Osteoblast (primary cell): ENCODE data around the gene BRCA1. TPM values are rescaled to one million over a fixed set of nuclear protein-coding genes. Genes with fewer than 3 reads are reported as not detected.
"Not testable (repeated sequence)": the region's sequence is repeated elsewhere in the genome, so short reads cannot be mapped to it uniquely, and the experiment has no call there.

Experiments
- DNase-seq: peaks from one replicate; pipeline ENCODE4 v3.0.0; 2011; ENCODE audit warnings: low spot score, mixed read lengths; ENCODE audit not compliant: insufficient read length; ENCODE audit errors: missing footprints
- H2AFZ ChIP-seq: 2 replicates; pipeline ENCODE4 v1.6.0; 2011; ENCODE audit warnings: mild to moderate bottlenecking, low read length
- H3K27ac ChIP-seq: 2 replicates; pipeline ENCODE4 v1.5.1; 2011; ENCODE audit warnings: mild to moderate bottlenecking, low read depth, low read length, moderate library complexity
- H3K27me3 ChIP-seq: 2 replicates; pipeline ENCODE4 v1.6.0; 2012; ENCODE audit warnings: mild to moderate bottlenecking, control low read depth, inconsistent platforms, low read length, moderate library complexity; ENCODE audit not compliant: insufficient read depth
- H3K36me3 ChIP-seq: 2 replicates; pipeline ENCODE4 v1.5.1; 2011; ENCODE audit warnings: mild to moderate bottlenecking, low read length, control low read depth, moderate library complexity; ENCODE audit not compliant: insufficient read depth
- H3K4me1 ChIP-seq: 2 replicates; pipeline ENCODE4 v1.5.1; 2011; ENCODE audit warnings: mild to moderate bottlenecking, low read length, control low read depth, moderate library complexity; ENCODE audit not compliant: insufficient read depth
- H3K4me2 ChIP-seq: 2 replicates; pipeline ENCODE4 v1.6.0; 2011; ENCODE audit warnings: mild to moderate bottlenecking, low read length; ENCODE audit not compliant: insufficient read depth
- H3K4me3 ChIP-seq: fragments of 200-600 bp; sonication (generic); 3 replicates; pipeline ENCODE4 v1.5.1; 2012; ENCODE audit warnings: mild to moderate bottlenecking, low read length, inconsistent platforms; ENCODE audit not compliant: insufficient read depth
- H3K79me2 ChIP-seq: 2 replicates; pipeline ENCODE4 v1.6.0; 2012; ENCODE audit warnings: mild to moderate bottlenecking, low read length, control low read depth, inconsistent platforms; ENCODE audit not compliant: insufficient read depth
- H3K9me3 ChIP-seq: 2 replicates; pipeline ENCODE4 v1.5.1; 2011; ENCODE audit warnings: low read depth, low read length, control low read depth
- H4K20me1 ChIP-seq: 2 replicates; pipeline ENCODE4 v1.6.0; 2012; ENCODE audit warnings: mild to moderate bottlenecking, low read length, control low read depth; ENCODE audit not compliant: insufficient read depth
- CTCF ChIP-seq: IDR thresholded peaks from 2 replicates; pipeline ENCODE4 v1.5.1; 2011; ENCODE audit warnings: mild to moderate bottlenecking, low read depth, low read length, moderate library complexity; ENCODE audit errors: extremely low read depth
- total RNA-seq: library from RNA; depleted of rRNA; stranded (reverse); fragments of >200 nt; gene quantifications from 2 replicates; pipeline ENCODE4 v1.2.3, GENCODE V29; 2012

Gene BRCA1
- total RNA-seq, 1 donor: 5.4 TPM

- no peak for DNase-seq
- Histone ChIP-seq H3K9me3 (no peaks in the 10 kb centered on the region), H3K27me3 (no peaks in the 10 kb centered on the region)
These were observed 30.5 kb upstream of the BRCA1 start for GRCh38 chr17:43155666-43156065.

GRCh38 chr17:43153197-43153835 is 28.2 kb upstream of the BRCA1 start:
- not testable (repeated sequence) for H3K79me2 ChIP-seq, H3K4me2 ChIP-seq, H3K36me3 ChIP-seq, H3K27ac ChIP-seq, H4K20me1 ChIP-seq, H3K9me3 ChIP-seq, DNase-seq, H3K4me3 ChIP-seq, H3K27me3 ChIP-seq, H2AFZ ChIP-seq, H3K4me1 ChIP-seq

More at GRCh38 chr17:43155666-43156065, 30.5 kb upstream of the BRCA1 start:
- no peak overlapping the region for H3K4me2 ChIP-seq
- no peak overlapping the region for H3K27ac ChIP-seq
- no peak for TF ChIP-seq CTCF
- no peak overlapping the region for H3K4me3 ChIP-seq
- H4K20me1 ChIP-seq: no peaks in the 10 kb centered on the region
- H3K36me3 ChIP-seq: peaks cover 3% of the 10 kb centered on the region
- H2AFZ ChIP-seq: no peak overlapping the region
- H3K79me2 ChIP-seq: no peaks in the 10 kb centered on the region
- H3K4me1 ChIP-seq: no peaks in the 10 kb centered on the region

GRCh38 chr17:43151880-43152456 is 26.8 kb upstream of the BRCA1 start:
- no peak for DNase-seq
- no peak overlapping the region for H3K4me2 ChIP-seq
- no peaks in the 10 kb centered on the region for H4K20me1 ChIP-seq
- no peaks in the 10 kb centered on the region for H3K4me1 ChIP-seq
- H3K9me3 ChIP-seq: no peaks in the 10 kb centered on the region
- H3K4me3 ChIP-seq: no peak overlapping the region
- H3K27me3 ChIP-seq: no peaks in the 10 kb centered on the region
- H2AFZ ChIP-seq: no peak overlapping the region
- no peaks in the 10 kb centered on the region for H3K79me2 ChIP-seq
- no peak for TF ChIP-seq CTCF
- no peak overlapping the region for H3K27ac ChIP-seq
- H3K36me3 ChIP-seq: peaks cover 3% of the 10 kb centered on the region

GRCh38 chr17:43146649-43147048 is 21.5 kb upstream of the BRCA1 start:
- DNase-seq: peak; percentile 36
- Histone ChIP-seq H3K36me3 (no peaks in the 10 kb centered on the region), H4K20me1 (no peaks in the 10 kb centered on the region), H3K9me3 (no peaks in the 10 kb centered on the region), H3K4me2 (no peak overlapping the region), H3K4me3 (no peak overlapping the region), H3K27ac (no peak overlapping the region), H3K79me2 (no peaks in the 10 kb centered on the region), H3K4me1 (no peaks in the 10 kb centered on the region), H2AFZ (no peak overlapping the region), H3K27me3 (no peaks in the 10 kb centered on the region)
- TF ChIP-seq CTCF: no peak
